ENCODE measurements around the gene HJV.

- TF ChIP-seq POLR2A (IDR thresholded peaks at IDR 0.05) (peak; percentile 88), CTCF (IDR thresholded peaks at IDR 0.05) (peak in 2 of 4 experiments; percentile 9 to 24)
These were observed 25.0 kb downstream of the HJV start, which contains the start of gene TXNIP for GRCh38 chr1:145996433-145997015.
